Astrocyte of the spinal cord (primary cell): ENCODE results near the gene PSMD5.

ENCODE experiments used
- DNase-seq: peaks from one replicate; pipeline ENCODE4 v3.0.0; 2011; ENCODE audit warnings: low read depth, low spot score
- H3K4me3 ChIP-seq: 2 replicates; pipeline ENCODE4 v1.5.1; 2011; ENCODE audit warnings: low read depth, mild to moderate bottlenecking, low read length, moderate library complexity
- CTCF ChIP-seq: IDR thresholded peaks from 2 replicates; pipeline ENCODE4 v1.5.1; 2012; ENCODE audit warnings: low read depth, mild to moderate bottlenecking, low read length, inconsistent platforms
- in situ Hi-C: cut with HindIII; loops from 2 replicates; pipeline ENCODE4 v1.10.0; 2017; ENCODE audit warnings: low sequenced_read_pairs

Gene PSMD5

GRCh38 chr9:120770931-120771330, 71.8 kb downstream of the PSMD5 start:
- no peak for TF ChIP-seq CTCF
- in situ Hi-C loops = no loop called here
- no peak for DNase-seq
- no peak overlapping the region for H3K4me3 ChIP-seq

GRCh38 chr9:120768886-120769285, 73.8 kb downstream of the PSMD5 start:
- TF ChIP-seq CTCF = no peak
- in situ Hi-C loops = no loop called here

GRCh38 chr9:120768247-120768646, 74.5 kb downstream of the PSMD5 start:
- TF ChIP-seq CTCF = no peak
- no peak overlapping the region for H3K4me3 ChIP-seq
- in situ Hi-C loops = no loop called here
- no peak for DNase-seq

More at GRCh38 chr9:120768886-120769285, 73.8 kb downstream of the PSMD5 start:
- no peak for DNase-seq
- H3K4me3 ChIP-seq = no peak overlapping the region

- no peak overlapping the region for H3K4me3 ChIP-seq
- in situ Hi-C loops = no loop called here
- no peak for TF ChIP-seq CTCF
- DNase-seq = no peak
Measured at GRCh38 chr9:120767451-120767850, 75.3 kb downstream of the PSMD5 start.
